Measurements from ENCODE around the gene SERPINB10. TPM values are rescaled to one million over a fixed set of nuclear protein-coding genes. Genes with fewer than 3 reads are reported as not detected.
"Not testable (repeated sequence)": the region's sequence is repeated elsewhere in the genome, so short reads cannot be mapped to it uniquely, and the experiment has no call there.

SERPINB10 gene
- total RNA-seq, 1 donor from 2014 or later, result 0.79 TPM

- Histone ChIP-seq H3K4me3 (ENCODE audit: low read depth, low read length) (no peak overlapping the region), H3K27me3 (ENCODE audit: control insufficient read depth, insufficient read depth, low read length) (no peaks in the 10 kb centered on the region), H3K36me3 (ENCODE audit: control insufficient read depth, insufficient read depth, low read length) (no peaks in the 10 kb centered on the region)
- no peak for FAIRE-seq
- no peak for TF ChIP-seq CTCF (IDR thresholded peaks at IDR 0.05; ENCODE audit: insufficient read depth, low read length, severe bottlenecking)
- DNase-seq (ENCODE audit: low read depth), result no peak
Observed at GRCh38 chr18:63922049-63922448, 14.3 kb downstream of the SERPINB10 start.

- no peak for TF ChIP-seq CTCF (IDR thresholded peaks at IDR 0.05; ENCODE audit: insufficient read depth, low read length, severe bottlenecking)
- FAIRE-seq (no peak), DNase-seq (ENCODE audit: low read depth) (no peak)
- no peaks in the 10 kb centered on the region for H3K36me3 ChIP-seq (ENCODE audit: control insufficient read depth, insufficient read depth, low read length)
- H3K4me3 ChIP-seq (ENCODE audit: low read depth, low read length), result no peak overlapping the region
- H3K27me3 ChIP-seq (ENCODE audit: control insufficient read depth, insufficient read depth, low read length), result no peaks in the 10 kb centered on the region
Observed at GRCh38 chr18:63924551-63924950, 16.8 kb downstream of the SERPINB10 start.

GRCh38 chr18:63928331-63928730, 20.6 kb downstream of the SERPINB10 start:
- Histone ChIP-seq H3K27me3 (ENCODE audit: control insufficient read depth, insufficient read depth, low read length) (no peaks in the 10 kb centered on the region), H3K36me3 (ENCODE audit: control insufficient read depth, insufficient read depth, low read length) (no peaks in the 10 kb centered on the region), H3K4me3 (ENCODE audit: low read depth, low read length) (no peak overlapping the region)
- no peak for DNase-seq (ENCODE audit: low read depth)
- no peak for FAIRE-seq
- no peak for TF ChIP-seq CTCF (IDR thresholded peaks at IDR 0.05; ENCODE audit: insufficient read depth, low read length, severe bottlenecking)

- H3K36me3 ChIP-seq (ENCODE audit: control insufficient read depth, insufficient read depth, low read length); H3K4me3 ChIP-seq (ENCODE audit: low read depth, low read length); DNase-seq (ENCODE audit: low read depth); FAIRE-seq; H3K27me3 ChIP-seq (ENCODE audit: control insufficient read depth, insufficient read depth, low read length): not testable (repeated sequence)
Observed at GRCh38 chr18:63929369-63929768, 21.6 kb downstream of the SERPINB10 start.

GRCh38 chr18:63930773-63931354, 23.1 kb downstream of the SERPINB10 start:
- DNase-seq (ENCODE audit: low read depth), result no peak
- Histone ChIP-seq H3K27me3 (ENCODE audit: control insufficient read depth, insufficient read depth, low read length) (no peaks in the 10 kb centered on the region), H3K36me3 (ENCODE audit: control insufficient read depth, insufficient read depth, low read length) (no peaks in the 10 kb centered on the region), H3K4me3 (ENCODE audit: low read depth, low read length) (no peak overlapping the region)
- no peak for FAIRE-seq
- TF ChIP-seq CTCF (IDR thresholded peaks at IDR 0.05; ENCODE audit: insufficient read depth, low read length, severe bottlenecking), result no peak

- DNase-seq (ENCODE audit: low read depth) (peak; percentile 72), FAIRE-seq (no peak)
- no peaks in the 10 kb centered on the region for H3K27me3 ChIP-seq (ENCODE audit: control insufficient read depth, insufficient read depth, low read length)
- no peaks in the 10 kb centered on the region for H3K36me3 ChIP-seq (ENCODE audit: control insufficient read depth, insufficient read depth, low read length)
- TF ChIP-seq CTCF (IDR thresholded peaks at IDR 0.05; ENCODE audit: insufficient read depth, low read length, severe bottlenecking), result peak; percentile 84
- peak overlapping the region; percentile 68 for H3K4me3 ChIP-seq (ENCODE audit: low read depth, low read length)
Observed at GRCh38 chr18:63936156-63936931, 28.6 kb downstream of the SERPINB10 start.

Measured in bronchial epithelial cell (primary cell).